Progenitor cell of endocrine pancreas (in vitro differentiated cells): ENCODE measurements around the gene DHRS2. TPM values are rescaled to one million over a fixed set of nuclear protein-coding genes. Genes with fewer than 3 reads are reported as not detected.
"Not testable (repeated sequence)": the region's sequence is repeated elsewhere in the genome, so short reads cannot be mapped to it uniquely, and the experiment has no call there.

ENCODE experiments used
- DNase-seq: peaks from one replicate; pipeline ENCODE4 v3.0.0; 2021; ENCODE audit warnings: low spot score; ENCODE audit not compliant: unreplicated experiment
- H3K27ac Mint-ChIP-seq: 2 replicates; pipeline ENCODE4 v1.8.0; 2021; ENCODE audit warnings: mild to moderate bottlenecking, moderate library complexity, mixed read lengths
- H3K27me3 Mint-ChIP-seq: 2 replicates; pipeline ENCODE4 v1.8.0; 2021; ENCODE audit warnings: mixed read lengths
- H3K36me3 Mint-ChIP-seq: 2 replicates; pipeline ENCODE4 v1.8.0; 2022; ENCODE audit warnings: mixed read lengths; ENCODE audit not compliant: insufficient read depth
- H3K4me1 Mint-ChIP-seq: 2 replicates; pipeline ENCODE4 v1.8.0; 2021; ENCODE audit warnings: low read depth, mixed read lengths
- H3K4me3 Mint-ChIP-seq: 2 replicates; pipeline ENCODE4 v1.8.0; 2021; ENCODE audit warnings: low read depth, mild to moderate bottlenecking, moderate library complexity, mixed read lengths
- H3K9me3 Mint-ChIP-seq: 2 replicates; pipeline ENCODE4 v1.8.0; 2021; ENCODE audit warnings: low read depth, mixed read lengths
- total RNA-seq: library from RNA; stranded (reverse); gene quantifications from 2 replicates; pipeline ENCODE4 v1.2.1, GENCODE V29; 2021
- TF ChIP-seq, protein P1 (sequence below): fragments of 200-600 bp; sonication (generic); IDR thresholded peaks from one replicate; pipeline ENCODE4 v1.5.0; 2021; ENCODE audit warnings: antibody characterized with exemption, mild to moderate bottlenecking; ENCODE audit not compliant: unreplicated experiment

Gene DHRS2
- total RNA-seq, 1 donor from 2014 or later: 0.77 TPM

DNA sequence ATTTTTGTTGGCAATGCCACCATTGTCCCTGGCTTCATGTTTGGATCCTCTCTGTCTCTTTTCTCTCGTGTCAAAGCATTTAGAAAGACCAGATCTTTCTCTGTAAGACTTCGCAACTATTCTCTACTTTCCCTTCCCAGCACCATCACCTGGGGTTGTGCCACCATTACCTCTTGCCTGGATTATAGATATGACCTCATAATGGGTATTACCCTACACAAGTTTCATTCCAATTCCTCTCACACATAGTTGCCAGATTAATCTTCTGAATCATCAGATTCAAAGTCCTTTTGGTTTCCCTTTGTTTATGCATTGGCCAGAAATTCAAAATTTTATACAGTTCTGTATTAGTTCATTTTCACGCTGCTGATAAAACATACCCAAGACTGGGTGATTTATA is 27.2 kb upstream of the DHRS2 start:
- no peak for DNase-seq
- H3K27me3 Mint-ChIP-seq: peaks cover 43% of the 10 kb centered on the region
- H3K9me3 Mint-ChIP-seq: peaks cover 12% of the 10 kb centered on the region
- TF ChIP-seq, protein P1, sequence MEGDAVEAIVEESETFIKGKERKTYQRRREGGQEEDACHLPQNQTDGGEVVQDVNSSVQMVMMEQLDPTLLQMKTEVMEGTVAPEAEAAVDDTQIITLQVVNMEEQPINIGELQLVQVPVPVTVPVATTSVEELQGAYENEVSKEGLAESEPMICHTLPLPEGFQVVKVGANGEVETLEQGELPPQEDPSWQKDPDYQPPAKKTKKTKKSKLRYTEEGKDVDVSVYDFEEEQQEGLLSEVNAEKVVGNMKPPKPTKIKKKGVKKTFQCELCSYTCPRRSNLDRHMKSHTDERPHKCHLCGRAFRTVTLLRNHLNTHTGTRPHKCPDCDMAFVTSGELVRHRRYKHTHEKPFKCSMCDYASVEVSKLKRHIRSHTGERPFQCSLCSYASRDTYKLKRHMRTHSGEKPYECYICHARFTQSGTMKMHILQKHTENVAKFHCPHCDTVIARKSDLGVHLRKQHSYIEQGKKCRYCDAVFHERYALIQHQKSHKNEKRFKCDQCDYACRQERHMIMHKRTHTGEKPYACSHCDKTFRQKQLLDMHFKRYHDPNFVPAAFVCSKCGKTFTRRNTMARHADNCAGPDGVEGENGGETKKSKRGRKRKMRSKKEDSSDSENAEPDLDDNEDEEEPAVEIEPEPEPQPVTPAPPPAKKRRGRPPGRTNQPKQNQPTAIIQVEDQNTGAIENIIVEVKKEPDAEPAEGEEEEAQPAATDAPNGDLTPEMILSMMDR: no peak
- H3K4me3 Mint-ChIP-seq: no peak overlapping the region
- H3K27ac Mint-ChIP-seq: no peak overlapping the region
- peaks cover 22% of the 10 kb centered on the region for H3K4me1 Mint-ChIP-seq
- no peaks in the 10 kb centered on the region for H3K36me3 Mint-ChIP-seq

DNA sequence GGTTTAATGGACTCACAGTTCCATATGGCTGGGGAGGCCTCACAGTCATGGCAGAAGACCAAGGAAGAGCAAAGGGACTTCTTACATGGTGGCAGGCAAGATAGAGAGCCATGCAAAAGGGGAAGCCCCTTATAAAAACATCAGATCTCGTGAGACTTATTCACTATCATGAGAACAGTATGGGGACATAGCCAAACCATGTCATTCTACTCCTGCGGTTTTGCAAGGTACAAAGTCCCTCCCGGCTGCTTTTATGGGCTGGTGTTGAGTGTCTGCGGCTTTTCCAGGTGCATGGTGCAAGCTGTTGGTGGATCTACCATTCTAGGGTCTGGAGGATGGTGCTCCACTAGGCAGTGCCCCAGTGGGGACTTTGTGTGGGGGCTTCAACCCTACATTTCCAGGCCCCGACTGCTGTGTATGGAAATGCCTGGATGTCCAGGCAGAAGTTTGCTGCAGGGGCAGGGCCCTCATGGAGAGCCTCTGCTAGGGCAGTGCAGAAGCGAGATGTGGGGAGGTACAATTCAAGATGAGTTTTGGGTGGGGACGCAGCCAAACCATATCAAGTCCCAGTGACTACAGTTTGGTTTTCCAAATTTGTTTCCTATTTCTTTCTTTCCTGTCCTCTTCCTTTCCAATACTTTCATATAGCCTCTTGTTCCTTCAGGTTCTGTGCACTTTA is 26.6 kb upstream of the DHRS2 start:
- Mint-ChIP-seq H3K9me3 (peaks cover 12% of the 10 kb centered on the region), H3K4me1 (peaks cover 28% of the 10 kb centered on the region), H3K27me3 (peaks cover 46% of the 10 kb centered on the region)
- H3K36me3 Mint-ChIP-seq, H3K27ac Mint-ChIP-seq, DNase-seq, H3K4me3 Mint-ChIP-seq: not testable (repeated sequence)

DNA sequence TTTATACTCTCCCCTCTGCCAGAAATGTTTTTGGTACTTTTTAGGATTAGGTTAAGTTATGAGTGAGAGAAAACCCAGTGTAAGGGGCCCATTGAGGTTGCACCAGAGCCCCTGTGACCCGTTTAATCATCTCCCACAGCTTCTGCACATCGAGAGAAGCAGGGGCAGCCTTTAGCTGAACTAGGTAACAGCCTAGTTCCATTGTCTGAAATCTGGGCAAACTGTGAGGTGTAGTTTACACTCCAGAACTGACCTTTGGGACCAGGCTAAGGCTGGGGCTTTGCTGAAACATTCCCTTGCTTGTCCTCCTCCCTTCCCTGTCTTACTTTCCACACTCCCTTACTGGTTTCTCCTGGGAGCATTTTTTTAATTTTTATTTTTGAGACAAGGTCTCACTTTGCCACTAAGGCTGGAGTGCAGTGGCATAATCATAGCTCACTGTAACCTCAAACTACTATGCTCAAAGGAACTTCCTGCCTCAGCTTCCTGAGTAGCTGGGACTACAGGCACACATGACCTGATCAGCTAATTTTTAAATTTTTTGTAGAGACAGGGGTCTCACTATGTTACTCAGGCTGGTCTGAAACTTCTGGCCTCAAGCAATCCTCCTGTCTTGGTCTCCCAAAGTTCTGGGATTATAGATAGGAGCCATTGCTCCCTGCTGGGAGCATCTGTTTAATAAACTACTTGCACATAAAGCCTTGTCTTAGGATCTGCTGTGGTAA is 25.9 kb upstream of the DHRS2 start:
- Mint-ChIP-seq H3K9me3 (peaks cover 12% of the 10 kb centered on the region), H3K4me3 (no peak overlapping the region), H3K27ac (no peak overlapping the region), H3K36me3 (no peaks in the 10 kb centered on the region), H3K4me1 (peaks cover 30% of the 10 kb centered on the region), H3K27me3 (peaks cover 46% of the 10 kb centered on the region)
- DNase-seq: no peak
- TF ChIP-seq, protein P1: no peak

DNA sequence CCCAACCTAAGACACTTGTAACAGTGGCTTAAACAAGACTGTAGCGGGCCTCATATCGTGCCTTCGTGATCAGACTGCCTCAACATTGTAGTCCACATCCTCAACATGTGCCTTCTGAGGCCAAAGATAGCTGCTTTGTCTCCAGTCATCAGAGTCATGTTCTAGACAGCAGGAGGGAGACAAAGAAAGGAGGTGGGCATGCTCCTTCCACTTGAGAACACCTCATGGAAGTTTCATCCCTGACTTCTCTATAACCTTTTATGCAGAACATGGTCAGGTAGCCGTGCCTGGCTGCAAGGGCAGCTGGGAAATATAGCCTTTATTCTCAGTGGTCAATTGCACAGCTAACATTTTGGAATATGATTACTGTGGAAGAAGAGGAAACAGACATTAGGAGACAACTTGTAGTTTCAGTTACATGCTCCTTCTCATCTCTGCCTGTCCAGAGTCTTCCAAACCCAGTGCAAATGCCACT is 25.3 kb upstream of the DHRS2 start:
- Mint-ChIP-seq H3K27ac (no peak overlapping the region), H3K4me3 (no peak overlapping the region), H3K36me3 (no peaks in the 10 kb centered on the region), H3K4me1 (peaks cover 30% of the 10 kb centered on the region), H3K9me3 (peaks cover 12% of the 10 kb centered on the region), H3K27me3 (peaks cover 45% of the 10 kb centered on the region)
- TF ChIP-seq, protein P1: no peak
- DNase-seq: no peak

DNA sequence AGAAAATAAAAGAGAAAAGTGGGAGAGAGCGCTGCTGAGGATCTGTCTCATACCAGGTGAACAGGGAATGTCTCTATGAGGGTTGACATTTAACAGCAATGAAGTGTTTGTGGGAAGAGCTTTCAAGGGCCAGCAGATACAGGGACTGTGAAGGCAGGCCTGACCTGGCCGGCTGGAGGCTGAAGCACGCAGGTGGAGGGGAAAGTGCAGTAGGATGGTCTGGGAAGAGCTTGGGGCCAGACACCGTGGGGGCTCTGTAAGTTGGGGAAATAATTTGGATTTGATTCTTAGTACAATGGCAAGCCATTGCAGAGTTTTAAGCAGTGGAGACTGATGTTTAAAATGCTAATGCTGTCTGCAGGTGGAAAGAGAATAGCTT is 23.8 kb upstream of the DHRS2 start:
- TF ChIP-seq, protein P1: no peak
- H3K36me3 Mint-ChIP-seq: no peaks in the 10 kb centered on the region
- peak overlapping the region; percentile 68 for H3K27ac Mint-ChIP-seq
- no peak for DNase-seq
- peaks cover 11% of the 10 kb centered on the region for H3K9me3 Mint-ChIP-seq
- H3K4me1 Mint-ChIP-seq: peaks cover 30% of the 10 kb centered on the region
- peaks cover 37% of the 10 kb centered on the region for H3K27me3 Mint-ChIP-seq
- no peak overlapping the region for H3K4me3 Mint-ChIP-seq

DNA sequence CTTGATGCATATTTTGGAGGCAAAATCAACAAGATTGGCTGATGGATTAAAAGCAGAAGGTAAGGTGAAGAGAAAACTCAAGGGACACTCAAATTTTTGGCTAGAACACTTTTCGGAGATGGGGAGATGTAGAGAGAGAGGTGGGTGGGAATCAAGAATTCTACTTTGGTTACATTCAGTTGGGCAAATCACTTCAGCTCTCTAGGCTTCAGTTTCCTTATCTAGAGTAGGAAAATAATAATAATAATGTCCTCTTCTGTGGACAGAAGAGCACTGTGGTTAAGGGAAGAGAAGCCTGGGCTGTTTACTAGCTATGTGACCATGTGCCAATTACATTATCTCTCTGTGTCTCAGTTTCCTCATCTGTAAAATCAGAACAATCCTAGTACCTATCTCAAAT is 23.4 kb upstream of the DHRS2 start:
- no peak overlapping the region for H3K4me3 Mint-ChIP-seq
- TF ChIP-seq, protein P1: no peak
- H3K27ac Mint-ChIP-seq: no peak overlapping the region
- peaks cover 34% of the 10 kb centered on the region for H3K27me3 Mint-ChIP-seq
- DNase-seq: no peak
- H3K9me3 Mint-ChIP-seq: peaks cover 10% of the 10 kb centered on the region
- no peaks in the 10 kb centered on the region for H3K36me3 Mint-ChIP-seq
- peaks cover 30% of the 10 kb centered on the region for H3K4me1 Mint-ChIP-seq
